Panc1 (cell line): ENCODE data around the gene UQCRH.

Experiments used
- CTCF ChIP-seq: fragments of 450-650 bp; IDR thresholded peaks from 2 replicates; pipeline ENCODE4 v1.5.1; 2017; ENCODE audit warnings: mild to moderate bottlenecking
- POLR2AphosphoS5 ChIP-seq: IDR thresholded peaks from 2 replicates; pipeline ENCODE4 v1.6.1; 2012; ENCODE audit warnings: mild to moderate bottlenecking, low read depth, low read length, moderate library complexity
- SIN3A ChIP-seq: IDR thresholded peaks from 2 replicates; pipeline ENCODE4 v1.6.1; 2012; ENCODE audit warnings: low read depth, mild to moderate bottlenecking, low read length, moderate library complexity, borderline replicate concordance; ENCODE audit not compliant: insufficient read depth
- TCF7L2 ChIP-seq: IDR thresholded peaks from 2 replicates; pipeline ENCODE4 v1.6.1; 2011; ENCODE audit warnings: mild to moderate bottlenecking, low read depth, low read length, inconsistent platforms
- TF ChIP-seq, protein P1 (sequence below), 2 experiments: IDR thresholded peaks; 2 replicates each; pipeline ENCODE4 v1.6.1; 2011 to 2012; ENCODE audit warnings: low read depth in 2 of 2, control low read depth in 1 of 2, low read length in 1 of 2, mild to moderate bottlenecking in 1 of 2, moderate library complexity in 1 of 2; ENCODE audit not compliant: insufficient read depth in 1 of 2

- TF ChIP-seq POLR2AphosphoS5: no peak
- TF ChIP-seq CTCF: no peak
- TF ChIP-seq, protein P1, sequence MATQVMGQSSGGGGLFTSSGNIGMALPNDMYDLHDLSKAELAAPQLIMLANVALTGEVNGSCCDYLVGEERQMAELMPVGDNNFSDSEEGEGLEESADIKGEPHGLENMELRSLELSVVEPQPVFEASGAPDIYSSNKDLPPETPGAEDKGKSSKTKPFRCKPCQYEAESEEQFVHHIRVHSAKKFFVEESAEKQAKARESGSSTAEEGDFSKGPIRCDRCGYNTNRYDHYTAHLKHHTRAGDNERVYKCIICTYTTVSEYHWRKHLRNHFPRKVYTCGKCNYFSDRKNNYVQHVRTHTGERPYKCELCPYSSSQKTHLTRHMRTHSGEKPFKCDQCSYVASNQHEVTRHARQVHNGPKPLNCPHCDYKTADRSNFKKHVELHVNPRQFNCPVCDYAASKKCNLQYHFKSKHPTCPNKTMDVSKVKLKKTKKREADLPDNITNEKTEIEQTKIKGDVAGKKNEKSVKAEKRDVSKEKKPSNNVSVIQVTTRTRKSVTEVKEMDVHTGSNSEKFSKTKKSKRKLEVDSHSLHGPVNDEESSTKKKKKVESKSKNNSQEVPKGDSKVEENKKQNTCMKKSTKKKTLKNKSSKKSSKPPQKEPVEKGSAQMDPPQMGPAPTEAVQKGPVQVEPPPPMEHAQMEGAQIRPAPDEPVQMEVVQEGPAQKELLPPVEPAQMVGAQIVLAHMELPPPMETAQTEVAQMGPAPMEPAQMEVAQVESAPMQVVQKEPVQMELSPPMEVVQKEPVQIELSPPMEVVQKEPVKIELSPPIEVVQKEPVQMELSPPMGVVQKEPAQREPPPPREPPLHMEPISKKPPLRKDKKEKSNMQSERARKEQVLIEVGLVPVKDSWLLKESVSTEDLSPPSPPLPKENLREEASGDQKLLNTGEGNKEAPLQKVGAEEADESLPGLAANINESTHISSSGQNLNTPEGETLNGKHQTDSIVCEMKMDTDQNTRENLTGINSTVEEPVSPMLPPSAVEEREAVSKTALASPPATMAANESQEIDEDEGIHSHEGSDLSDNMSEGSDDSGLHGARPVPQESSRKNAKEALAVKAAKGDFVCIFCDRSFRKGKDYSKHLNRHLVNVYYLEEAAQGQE (IDR thresholded peaks at IDR 0.05; ENCODE audit: insufficient read depth in 1 of 2, low read depth in 2 of 2, low read length in 1 of 2): no peak
- no peak for TF ChIP-seq SIN3A
- TF ChIP-seq TCF7L2: no peak
Observed at GRCh38 chr1:46303872-46304326, 401 bp downstream of the UQCRH start.
